HG03354 (cell line): Measurements from ENCODE around the gene SUPT5H.

Source experiments
- ATAC-seq: cut with Tn5 transposase; IDR thresholded peaks from one replicate; pipeline ENCODE4 v1.9.1; 2021; ENCODE audit warnings: mild to moderate bottlenecking; ENCODE audit not compliant: unreplicated experiment, poor library complexity, severe bottlenecking

SUPT5H gene

GRCh38 chr19:39422020-39422419 is 23.4 kb upstream of the SUPT5H start:
- ATAC-seq = no peak

GRCh38 chr19:39423258-39424086 is 21.9 kb upstream of the SUPT5H start:
- ATAC-seq = no peak

GRCh38 chr19:39424934-39425333 is 20.4 kb upstream of the SUPT5H start:
- no peak for ATAC-seq

GRCh38 chr19:39425744-39426143 is 19.6 kb upstream of the SUPT5H start:
- ATAC-seq = no peak

GRCh38 chr19:39426170-39426569 is 19.2 kb upstream of the SUPT5H start:
- ATAC-seq = no peak

GRCh38 chr19:39427707-39428106 is 17.7 kb upstream of the SUPT5H start:
- ATAC-seq = no peak

GRCh38 chr19:39428283-39429112 is 16.9 kb upstream of the SUPT5H start:
- no peak for ATAC-seq

- no peak for ATAC-seq
Measured at GRCh38 chr19:39430675-39431593, 14.4 kb upstream of the SUPT5H start.

GRCh38 chr19:39432677-39433025 is 12.7 kb upstream of the SUPT5H start:
- no peak for ATAC-seq

- ATAC-seq = no peak
Measured at GRCh38 chr19:39433480-39434079, 11.8 kb upstream of the SUPT5H start.

- no peak for ATAC-seq
Measured at GRCh38 chr19:39434123-39435076, 11.0 kb upstream of the SUPT5H start.

- peak; percentile 78 for ATAC-seq
Measured at GRCh38 chr19:39435499-39436349, 9.7 kb upstream of the SUPT5H start, which contains the start of gene RPS16. TSS of gene RPS16 (minus strand) at chr19:39435949. CDS start at chr19:39435895, 54 bp downstream.

- no peak for ATAC-seq
Measured at GRCh38 chr19:39436350-39436716, 9.0 kb upstream of the SUPT5H start.

- no peak for ATAC-seq
Measured at GRCh38 chr19:39438270-39438934, 7.0 kb upstream of the SUPT5H start.

- ATAC-seq = no peak
Measured at GRCh38 chr19:39444598-39445195, 685 bp upstream of the SUPT5H start.

GRCh38 chr19:39446365-39447084 is 1.1 kb downstream of the SUPT5H start:
- no peak for ATAC-seq
